HS-5 (cell line): ENCODE data around the gene MRAP2.
"Not testable (repeated sequence)": the region's sequence is repeated elsewhere in the genome, so short reads cannot be mapped to it uniquely, and the experiment has no call there.

Source experiments
- DNase-seq: peaks from one replicate; pipeline ENCODE4 v3.0.0-alpha.2; 2012; ENCODE audit warnings: low read depth

The MRAP2 gene

DNA sequence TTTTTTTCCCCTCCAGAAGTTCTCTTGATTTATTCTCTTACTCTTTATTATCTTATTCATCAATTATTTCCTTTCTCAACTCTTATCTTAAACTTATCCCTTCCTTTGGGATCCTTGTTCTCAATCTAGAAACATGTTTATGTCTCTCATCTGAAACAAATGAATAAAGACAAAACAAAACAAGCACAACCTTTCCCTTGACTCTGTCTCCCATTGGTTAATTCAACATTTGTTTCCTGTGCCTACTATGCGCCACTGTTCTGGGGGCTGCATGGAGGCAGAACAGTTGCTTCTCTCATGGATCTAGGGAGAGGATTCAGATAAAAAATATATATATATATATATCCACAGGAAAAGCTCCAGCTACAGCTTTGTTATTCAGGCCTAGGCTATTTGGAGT, 5.2 kb upstream of the MRAP2 start:
- DNase-seq = no peak

DNA sequence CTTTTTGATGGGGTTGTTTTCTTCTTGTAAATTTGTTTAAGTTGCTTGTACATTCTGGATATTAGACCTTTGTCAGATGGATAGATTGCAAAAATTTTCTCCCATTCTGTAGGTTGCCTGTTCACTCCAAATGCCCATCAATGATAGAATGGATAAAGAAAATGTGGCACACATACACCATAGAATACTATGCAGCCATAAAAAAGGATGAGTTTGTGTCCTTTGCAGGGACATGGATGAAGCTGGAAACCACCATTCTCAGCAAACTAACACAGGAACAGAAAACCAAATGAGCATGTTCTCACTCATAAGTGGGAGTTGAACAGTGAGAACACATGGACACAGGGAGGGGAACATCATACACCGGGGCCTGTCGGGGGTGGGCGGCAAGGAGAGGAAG, 1.6 kb upstream of the MRAP2 start:
- not testable (repeated sequence) for DNase-seq

DNA sequence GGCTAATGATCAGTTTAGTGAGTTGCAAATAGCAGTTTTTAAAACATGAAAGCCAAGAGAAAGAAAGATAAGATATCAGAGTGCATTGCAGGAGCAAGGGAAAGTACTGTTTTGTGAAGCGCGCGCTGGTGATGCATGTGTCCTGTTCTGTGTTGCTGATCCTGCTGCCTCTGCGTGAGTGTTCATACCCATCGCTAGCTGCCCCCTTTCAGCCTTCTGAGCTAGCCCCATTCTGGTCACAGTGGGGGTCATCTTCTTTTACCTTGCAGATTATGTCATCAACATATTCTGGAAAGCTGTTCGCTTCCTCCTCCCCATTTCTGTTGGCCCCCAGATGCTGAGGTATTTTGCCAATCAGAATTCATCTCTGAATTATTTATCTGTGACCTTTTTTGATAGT, 1.9 kb downstream of the MRAP2 start:
- no peak for DNase-seq

DNA sequence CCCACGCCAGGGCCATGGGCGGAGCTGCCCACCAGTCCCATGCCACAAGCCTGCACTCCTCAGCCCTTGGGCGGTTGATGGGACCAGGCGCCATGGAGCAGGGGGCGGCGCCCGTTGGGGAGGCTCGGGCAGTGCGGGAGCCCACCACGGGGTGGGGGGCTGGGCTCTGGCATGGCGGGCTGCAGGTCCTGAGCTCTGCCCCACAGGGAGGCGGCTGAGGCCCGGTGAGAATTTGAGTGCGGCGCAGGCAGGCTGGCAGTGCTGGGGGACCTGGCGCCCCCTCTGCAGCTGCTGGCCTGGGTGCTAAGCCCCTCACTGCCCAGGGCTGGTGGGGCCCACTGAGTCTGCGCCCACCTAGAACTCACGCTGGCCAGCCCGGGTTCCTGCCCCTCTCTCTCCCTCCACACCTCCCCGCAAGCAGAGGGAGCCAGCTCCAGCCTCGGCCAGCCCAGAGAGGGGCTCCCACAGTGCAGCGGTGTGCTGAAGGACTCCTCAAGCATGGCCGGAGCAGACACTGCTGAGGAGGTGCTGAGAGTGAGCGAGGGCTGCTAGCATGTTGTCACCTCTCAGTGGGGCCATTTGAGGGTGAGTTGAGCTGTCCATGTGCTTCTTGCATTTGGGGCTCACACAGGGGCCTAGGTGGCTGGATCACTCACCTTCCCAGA, 4.0 kb downstream of the MRAP2 start:
- no peak for DNase-seq

DNA sequence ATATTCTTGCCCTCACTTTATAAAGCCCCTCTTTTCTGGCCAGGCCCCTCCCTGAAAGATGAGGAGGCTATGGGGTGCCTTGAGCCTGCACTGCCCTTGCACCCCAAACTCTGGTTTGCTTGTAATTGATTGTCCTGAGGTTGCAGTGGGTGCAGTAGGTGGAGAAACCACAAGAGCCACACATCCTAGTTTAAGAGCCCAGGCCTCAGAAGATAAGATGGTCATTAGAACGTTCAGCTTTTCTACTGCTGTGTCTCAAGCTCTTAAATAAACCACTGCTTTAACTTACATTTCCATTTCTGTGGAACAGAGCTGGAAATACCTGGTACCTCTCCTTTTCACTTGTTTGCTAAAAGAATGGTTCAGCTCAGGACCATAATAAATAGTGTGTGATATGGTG, 9.0 kb downstream of the MRAP2 start:
- no peak for DNase-seq

DNA sequence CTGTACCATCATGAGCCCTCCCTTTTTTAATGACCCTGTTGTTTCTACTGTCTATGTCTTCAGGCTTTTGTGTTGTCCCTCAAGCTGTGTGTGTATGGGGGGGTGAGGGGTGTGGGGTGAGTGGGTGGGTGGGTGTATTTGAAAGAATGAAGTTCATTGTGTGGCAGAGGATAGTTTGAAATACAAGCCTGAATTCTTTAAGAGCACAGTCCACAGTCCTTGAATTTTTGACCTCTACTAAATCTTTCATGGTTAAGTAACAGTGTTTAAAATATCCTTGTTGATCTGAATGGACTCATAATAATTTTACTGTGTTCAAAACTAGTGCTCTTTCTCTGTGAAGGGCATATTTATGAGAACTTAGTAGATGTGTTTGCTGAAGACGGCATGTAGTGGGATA, 10.0 kb downstream of the MRAP2 start:
- no peak for DNase-seq

DNA sequence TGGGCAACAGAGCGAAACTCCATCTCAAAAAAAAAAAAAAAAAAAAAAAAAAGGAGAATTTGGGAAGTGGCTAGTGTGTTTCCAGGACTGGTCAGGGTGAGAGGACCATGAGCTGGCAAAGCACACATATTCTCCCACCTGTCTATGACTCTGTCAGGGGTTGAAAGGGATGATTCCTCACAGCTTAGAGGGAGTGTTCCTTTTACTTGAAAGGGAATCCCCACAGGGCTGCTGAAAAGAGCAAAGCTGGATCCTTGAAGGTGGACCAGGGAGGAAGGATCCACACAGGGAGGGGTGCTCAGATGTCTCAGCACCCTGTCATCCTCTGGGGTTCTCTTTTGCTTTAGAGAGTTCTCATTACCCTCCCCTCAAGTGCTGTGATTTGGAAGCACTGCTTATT, 13.2 kb downstream of the MRAP2 start:
- no peak for DNase-seq

DNA sequence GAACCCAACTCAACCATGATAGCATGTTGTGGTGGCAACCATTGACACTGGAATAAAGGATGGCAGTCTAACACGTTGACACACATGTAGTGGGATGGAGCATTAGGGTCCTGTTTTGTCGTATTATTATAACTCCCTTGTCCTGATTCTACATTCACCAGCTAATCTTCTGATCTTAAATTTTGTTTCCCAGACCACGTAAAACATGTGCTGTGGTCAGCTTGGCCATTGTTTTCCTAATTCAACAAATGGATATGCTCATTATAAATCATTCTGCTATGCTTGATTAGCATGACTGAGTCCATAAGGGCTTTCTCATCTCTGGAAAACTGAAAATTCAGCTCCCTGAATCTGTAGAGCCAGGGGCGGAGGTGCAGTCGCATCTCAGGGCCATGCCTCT, 15.0 kb downstream of the MRAP2 start:
- DNase-seq = no peak

DNA sequence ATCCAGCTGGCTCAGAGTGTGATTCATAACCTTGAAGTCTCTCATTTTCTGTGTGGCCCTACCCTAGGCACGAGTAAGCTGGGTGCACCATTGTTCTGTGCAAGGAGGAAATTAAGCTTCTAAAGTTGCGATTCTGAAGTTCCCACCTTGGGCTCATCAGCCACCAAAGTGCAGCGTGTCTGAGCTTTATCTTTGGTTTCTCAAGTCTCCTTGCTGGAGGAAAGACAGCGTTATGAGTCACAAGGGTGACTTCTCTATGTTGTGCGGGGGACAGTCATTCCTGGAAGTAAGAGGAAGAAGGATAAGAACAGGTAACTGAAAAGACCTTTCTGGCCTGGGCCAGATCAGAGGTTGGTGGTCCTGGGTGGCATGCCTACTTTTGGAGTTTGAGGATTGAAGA, 16.8 kb downstream of the MRAP2 start:
- DNase-seq = no peak

DNA sequence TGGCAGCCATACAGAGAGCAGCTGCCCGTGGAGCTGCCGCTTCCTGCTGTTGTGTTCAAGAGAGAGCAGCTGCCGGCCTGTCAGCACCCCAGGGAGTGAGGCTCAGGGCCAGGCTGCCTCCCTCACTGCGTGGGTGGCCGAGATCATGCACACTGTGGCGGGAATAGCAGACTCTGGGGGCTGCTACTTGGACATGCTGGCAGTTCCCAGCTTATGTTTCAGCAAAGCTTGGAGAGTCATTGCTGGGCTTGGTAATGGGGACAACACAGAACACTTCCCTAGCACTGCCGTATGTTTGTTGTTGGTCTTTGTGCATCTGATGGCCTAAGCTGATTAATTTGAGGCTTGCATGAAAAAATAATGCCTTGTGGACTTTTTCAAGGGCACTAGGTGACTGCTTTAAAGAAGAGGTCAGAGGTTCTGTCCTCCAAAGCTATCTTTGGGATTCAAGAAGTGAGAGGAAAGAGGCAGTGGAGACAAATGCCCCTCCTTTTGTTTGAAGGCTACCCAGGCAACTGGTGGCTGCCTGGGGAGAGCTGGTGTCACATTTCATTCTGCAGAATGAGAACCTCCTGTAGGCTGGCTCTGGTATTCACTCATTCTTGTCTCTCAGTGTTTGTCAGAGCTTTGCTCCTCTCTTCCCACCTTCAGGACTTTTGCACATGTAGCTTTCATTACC, 18.8 kb downstream of the MRAP2 start:
- DNase-seq = no peak

DNA sequence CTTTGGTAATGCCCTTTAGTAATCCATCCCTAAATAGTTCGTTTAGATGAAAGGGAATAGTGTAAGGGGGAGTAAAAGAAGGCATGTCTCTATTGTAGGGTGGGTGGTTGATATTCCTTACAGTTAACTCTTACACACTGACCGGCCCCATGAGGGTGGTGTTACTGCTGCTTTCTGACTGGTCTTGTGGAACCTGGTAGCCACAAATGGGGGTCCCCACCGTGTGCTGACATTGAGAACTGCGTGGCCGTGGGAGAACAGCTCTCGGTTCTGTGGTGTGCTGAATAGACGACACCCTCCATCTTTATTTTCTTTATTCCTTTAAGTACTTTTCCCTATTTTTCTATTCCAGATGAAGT, 19.3 kb downstream of the MRAP2 start:
- no peak for DNase-seq

DNA sequence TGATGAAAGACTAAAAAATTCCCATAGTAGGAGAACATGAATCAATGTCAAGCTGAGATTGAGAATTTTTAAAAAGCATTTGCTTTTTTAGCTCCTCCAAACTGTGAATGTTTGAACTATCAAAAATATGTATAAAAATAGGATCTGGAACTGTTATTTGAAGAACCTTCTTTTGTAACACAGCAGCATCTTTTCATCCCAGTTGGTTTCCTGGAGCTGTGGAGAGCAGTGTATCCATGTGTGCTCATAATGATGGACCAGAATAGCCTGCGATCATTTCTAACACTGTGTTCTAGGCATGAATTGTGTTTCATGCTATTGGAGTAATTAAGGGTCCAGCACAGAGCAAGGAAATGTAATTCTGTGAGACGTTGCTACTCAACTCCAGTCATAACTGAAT, 22.1 kb downstream of the MRAP2 start:
- DNase-seq = no peak

DNA sequence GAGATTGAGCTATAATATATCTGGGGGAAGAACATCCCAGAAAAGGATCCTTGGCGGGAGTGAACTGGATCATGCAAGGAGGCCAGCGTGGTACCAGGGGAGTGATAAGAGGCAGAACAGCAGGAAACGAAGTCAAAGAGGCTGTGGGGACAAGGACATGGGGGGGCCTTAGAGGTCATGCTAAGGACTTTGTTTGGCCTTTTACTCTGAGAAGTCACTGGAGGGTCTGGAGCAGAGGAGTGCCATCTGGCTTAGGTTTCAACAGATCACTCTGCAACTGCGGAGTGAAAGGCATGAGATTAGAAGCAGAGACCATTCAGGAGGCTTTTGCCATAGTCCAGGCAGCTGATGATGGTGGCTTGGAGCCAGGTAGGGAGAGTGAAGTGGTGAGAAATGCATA, 24.3 kb downstream of the MRAP2 start:
- no peak for DNase-seq

DNA sequence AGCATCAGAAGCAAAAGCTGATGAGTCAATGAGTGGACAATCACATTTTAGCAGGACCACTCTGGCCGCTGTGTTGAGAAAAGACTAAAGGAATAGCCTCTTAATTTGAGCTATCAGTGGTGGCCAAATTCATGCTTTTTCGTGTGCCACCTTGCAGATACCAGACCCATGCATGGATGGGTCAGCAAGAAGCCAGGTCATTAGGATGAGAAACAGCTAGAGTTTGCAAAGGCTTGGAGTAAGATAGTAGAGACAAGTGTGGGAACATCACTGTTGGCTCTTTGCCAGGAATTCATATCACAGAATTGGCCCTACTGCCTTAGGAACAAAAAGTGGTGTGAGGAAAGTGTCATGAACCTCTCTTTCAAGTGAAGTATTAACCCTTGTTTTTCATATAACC, 25.5 kb downstream of the MRAP2 start:
- DNase-seq = no peak

DNA sequence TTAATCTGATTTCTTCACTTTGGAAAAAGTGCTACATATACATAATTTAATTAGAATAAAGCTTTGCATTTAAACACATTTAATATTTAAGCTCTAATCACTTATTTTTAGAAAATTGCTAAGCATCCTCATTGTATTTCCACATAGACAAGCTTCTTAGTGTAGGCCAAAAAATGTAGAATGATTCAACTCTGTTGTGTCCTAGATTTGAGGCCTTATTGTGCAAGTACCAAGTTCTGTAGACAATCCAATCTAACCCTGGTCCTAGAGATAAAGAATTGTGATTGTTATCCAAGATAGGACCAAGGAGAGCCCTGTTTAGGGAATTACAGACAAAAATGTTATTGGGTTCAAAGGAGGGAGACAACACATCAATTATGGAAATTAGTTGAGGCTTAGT, 27.6 kb downstream of the MRAP2 start:
- no peak for DNase-seq

DNA sequence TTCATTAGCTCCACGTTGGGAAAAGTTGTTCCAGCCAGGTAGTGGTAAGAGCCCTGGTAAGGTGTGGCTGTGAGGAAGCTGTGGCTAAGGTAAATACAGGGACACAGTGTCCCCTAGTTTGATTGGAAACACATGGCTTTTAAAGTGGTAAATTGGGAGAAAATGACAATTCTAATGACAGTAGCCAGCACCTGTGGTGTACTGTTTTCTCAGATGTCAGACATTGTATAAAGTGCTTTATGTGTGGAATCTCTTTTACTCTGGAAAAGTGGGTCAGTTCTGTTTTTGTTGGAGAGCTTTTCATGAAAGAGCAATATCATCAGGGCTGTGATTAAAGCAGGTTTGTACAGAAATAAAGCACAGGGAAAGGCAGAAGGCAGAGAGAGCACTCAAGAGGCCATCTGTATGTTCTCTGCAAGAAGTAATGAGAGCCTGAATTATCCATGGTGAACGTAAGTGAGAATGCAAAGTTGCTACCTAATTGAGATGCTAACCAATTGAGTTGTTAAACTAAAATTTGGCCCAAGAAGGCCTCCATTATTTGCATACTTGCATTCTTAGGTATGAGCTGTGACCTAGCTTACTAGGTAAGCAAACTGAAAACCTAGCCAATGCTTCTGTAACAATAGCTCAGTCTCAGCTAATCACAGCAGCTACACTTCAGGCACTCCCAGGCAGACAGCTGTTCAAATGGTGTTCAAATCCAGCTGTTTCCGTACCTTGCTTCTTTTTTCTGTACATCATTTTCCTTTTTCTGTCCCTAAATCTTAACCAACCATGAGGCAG, 28.2 kb downstream of the MRAP2 start:
- no peak for DNase-seq

DNA sequence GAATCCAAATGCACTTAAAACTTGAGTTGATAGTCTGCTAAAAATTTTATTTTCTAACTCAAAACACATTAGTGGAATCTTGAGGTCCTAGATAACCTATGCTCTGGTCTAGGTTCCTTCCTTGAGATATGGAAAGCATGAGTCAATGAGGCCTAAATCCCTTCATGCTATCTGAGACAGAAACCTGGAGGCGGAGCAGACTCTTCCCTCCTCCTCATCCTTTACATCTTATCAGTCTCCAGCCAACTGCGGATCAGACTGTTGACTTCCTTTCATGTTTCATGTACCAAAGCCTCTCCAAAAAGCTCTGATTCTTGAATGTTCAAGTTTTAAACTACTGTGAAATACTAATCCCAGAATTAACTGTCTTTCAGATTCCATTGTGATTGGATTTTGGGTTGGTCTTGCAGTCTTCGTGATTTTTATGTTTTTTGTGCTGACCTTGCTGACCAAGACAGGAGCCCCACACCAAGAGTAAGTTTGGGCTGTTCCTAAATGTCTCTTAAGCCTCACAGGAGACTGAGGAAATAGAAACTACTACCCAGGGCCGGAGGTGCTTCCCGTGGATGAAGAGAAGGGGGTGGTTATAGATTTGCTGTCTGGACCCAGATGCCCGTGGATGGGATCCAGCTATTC, 29.1 kb downstream of the MRAP2 start:
- DNase-seq = no peak

DNA sequence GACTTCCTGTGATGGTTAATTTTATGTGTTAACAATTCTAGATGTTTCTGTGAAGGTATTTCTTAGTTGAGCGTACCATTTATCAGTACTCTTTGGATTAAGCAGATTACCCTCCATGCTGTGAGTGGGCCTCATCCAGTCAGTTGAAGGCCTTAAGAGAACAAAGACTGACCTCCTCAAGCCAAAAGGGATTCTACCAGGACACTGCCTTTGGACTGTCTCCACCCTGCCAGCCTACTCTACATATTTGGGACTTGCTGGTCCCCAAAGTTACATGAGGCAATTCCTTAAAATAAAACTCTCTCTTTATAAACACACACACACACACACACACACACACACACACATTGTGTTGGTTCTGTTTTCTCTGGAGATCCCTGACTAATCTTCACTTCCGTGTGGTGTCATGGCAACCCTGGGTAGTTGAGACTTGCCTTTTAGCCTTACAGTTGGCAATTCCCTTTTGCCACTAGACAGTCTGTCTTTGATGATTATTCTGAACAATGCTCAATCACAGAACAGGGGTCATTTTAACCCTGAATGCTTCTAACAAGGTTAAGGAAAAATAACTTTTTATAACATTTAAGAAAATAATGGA, 32.2 kb downstream of the MRAP2 start:
- DNase-seq = no peak

DNA sequence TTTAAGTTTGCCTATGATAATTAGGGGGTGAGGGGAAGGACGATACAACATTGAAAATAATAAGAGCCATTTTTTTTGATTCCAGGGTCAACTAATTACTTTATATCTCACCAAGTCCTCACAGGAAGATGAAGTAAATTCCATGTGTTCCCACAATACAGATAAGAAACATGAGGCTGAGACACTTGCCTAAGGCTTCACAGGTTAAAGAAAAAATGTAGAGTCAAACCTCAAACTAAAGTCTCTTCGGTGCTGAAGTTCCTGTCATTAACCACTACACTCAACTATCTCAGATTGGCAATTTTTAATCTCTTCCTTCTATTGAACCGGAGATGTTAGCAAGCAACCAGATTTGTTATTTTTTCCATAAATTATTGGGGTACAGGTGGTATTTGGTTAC, 33.0 kb downstream of the MRAP2 start:
- DNase-seq = no peak

DNA sequence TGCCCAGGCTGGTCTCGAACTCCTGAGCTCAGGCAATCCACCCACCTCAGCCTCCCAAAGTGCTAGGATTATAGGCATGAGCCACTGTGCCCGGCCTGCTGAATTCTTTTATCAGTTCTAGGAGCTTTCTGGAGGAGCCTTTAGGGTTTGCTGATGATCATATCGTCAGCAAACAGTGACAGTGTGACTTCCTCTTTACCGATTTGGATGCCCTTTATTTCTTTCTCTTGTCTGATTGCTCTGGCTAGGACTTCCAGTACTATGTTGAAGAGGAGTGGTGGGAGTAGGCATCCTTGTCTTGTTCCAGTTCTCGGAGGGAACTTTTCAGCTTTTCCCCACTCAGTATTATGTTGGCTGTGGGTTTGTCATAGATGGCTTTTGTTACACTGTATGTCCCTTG, 35.3 kb downstream of the MRAP2 start:
- DNase-seq = not testable (repeated sequence)

DNA sequence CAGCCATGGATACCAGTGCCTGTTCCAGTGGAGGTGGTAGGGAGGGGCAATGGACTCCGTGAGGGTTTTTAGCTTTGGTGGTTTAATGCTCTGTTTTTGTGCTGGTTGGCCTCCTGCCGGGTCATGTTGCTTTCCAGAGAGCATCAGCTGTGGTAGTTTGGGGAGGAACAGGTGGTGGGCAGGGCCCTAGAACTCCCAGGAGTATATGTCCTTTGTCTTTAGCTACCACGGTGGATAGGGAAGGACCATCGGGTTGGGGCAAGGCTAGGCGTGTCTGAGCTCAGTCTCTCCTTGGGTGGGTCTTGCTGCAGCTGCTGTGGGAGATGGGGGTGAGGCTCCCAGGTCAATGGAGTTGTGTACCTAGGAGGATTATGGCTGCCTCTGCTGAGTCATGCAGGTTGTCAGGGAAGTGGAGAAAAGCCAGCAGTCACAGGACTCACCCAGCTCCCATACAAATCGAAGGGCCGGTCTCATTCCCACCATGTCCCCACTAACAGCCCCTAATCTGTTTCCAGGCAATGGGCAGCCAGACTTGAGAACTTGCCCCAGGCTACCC, 38.9 kb downstream of the MRAP2 start:
- DNase-seq = no peak
